ENCODE results near the gene SNX9.

SNX9 gene

DNA sequence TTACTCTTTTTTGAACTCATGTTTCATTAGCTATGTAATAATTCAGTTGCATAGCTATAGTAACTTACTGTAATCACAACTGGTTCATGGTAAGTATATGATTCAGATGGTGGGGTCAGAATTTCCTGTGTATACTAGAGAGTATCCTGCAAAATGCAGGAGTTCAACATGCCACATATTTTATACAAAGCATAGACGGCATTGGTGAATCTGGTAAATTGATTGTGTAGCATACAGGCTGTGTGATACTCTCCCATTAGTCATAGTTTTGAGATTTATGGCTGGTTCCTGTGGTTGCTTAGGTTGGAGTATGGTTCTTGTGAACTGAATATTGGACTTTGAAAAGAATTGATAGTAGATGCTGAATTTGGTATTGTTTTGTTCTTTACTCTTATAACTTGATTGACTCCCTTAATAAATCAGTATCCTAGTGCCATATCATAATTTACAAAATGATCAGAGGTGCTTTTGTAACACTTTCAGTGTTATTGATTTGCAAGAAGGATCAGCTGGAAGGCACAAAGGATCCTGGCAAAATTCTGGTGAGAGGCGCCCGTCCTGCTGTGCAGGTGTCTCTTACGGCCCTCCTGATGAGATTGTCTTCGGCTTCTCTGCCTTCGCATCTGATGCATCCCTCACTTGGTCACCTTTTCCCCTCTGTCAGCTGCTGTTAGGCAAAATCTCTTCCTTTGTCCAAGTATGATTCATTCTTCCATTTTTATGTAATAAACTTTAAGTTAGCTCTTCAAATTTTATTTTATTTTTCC is 22.6 kb downstream of the SNX9 start (continued):
- no peak for TF ChIP-seq ZBTB10 (tag by site-specific recombination; IDR thresholded peaks at IDR 0.05)
- no peak for TF ChIP-seq ZNF23 (tag by site-specific recombination; IDR thresholded peaks at IDR 0.05; ENCODE audit: borderline replicate concordance)

GRCh38 chr6:157847846-157848245 is 24.8 kb downstream of the SNX9 start:
- H3K4me1 ChIP-seq (ENCODE audit: control insufficient read depth, insufficient read depth, low read length), result peaks cover 9% of the 10 kb centered on the region
- H3K27ac ChIP-seq (ENCODE audit: extremely low read depth, low read depth, low read length), result no peak overlapping the region
- no peak overlapping the region for H3K4me3 ChIP-seq (ENCODE audit: low read depth, low read length)
- no peaks in the 10 kb centered on the region for H3K36me3 ChIP-seq (ENCODE audit: control insufficient read depth in 2 of 2, insufficient read depth in 1 of 2, low read length in 2 of 2)
- H3K9me3 ChIP-seq (ENCODE audit: control insufficient read depth, insufficient read depth, low read depth, low read length), result no peaks in the 10 kb centered on the region
- ChIA-PET CTCF (no interaction called here), POLR2A (no interaction called here)
- TF ChIP-seq KLF10 (tag by site-specific recombination; IDR thresholded peaks at IDR 0.05), result no peak
- no peak for TF ChIP-seq ZNF391 (tag by site-specific recombination; IDR thresholded peaks at IDR 0.05; ENCODE audit: borderline replicate concordance, low read depth)
- no peak for TF ChIP-seq SCRT1 (tag by site-specific recombination; IDR thresholded peaks at IDR 0.05; ENCODE audit: borderline replicate concordance)
- TF ChIP-seq ZNF571 (tag by site-specific recombination; IDR thresholded peaks at IDR 0.05), result no peak
- TF ChIP-seq, protein P1, sequence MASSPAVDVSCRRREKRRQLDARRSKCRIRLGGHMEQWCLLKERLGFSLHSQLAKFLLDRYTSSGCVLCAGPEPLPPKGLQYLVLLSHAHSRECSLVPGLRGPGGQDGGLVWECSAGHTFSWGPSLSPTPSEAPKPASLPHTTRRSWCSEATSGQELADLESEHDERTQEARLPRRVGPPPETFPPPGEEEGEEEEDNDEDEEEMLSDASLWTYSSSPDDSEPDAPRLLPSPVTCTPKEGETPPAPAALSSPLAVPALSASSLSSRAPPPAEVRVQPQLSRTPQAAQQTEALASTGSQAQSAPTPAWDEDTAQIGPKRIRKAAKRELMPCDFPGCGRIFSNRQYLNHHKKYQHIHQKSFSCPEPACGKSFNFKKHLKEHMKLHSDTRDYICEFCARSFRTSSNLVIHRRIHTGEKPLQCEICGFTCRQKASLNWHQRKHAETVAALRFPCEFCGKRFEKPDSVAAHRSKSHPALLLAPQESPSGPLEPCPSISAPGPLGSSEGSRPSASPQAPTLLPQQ (tag by site-specific recombination; IDR thresholded peaks at IDR 0.05), result no peak
- TF ChIP-seq ZNF10 (tag by site-specific recombination; IDR thresholded peaks at IDR 0.05), result peak; percentile 91

DNA sequence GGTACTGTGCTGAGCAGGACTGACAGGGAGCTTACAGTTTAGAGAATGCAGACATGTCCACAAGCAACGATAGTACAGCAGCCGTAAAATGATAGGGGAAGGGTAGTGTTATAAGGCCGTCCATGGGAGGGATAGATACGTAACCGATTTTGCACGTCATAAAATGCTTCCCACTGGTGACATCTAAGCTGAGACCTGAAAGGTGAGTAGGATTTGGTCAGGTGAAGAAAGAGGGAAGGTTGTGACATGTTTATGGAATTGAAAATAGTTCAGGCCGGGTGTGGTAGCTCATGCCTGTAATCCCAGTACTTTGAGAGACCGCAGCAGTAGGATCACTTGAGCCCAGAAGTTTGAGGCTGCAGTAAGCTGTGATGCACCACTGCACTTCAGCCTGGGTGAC is 25.6 kb downstream of the SNX9 start:
- no peaks in the 10 kb centered on the region for H3K36me3 ChIP-seq (ENCODE audit: control insufficient read depth in 2 of 2, insufficient read depth in 1 of 2, low read length in 2 of 2)
- H3K4me1 ChIP-seq (ENCODE audit: control insufficient read depth, insufficient read depth, low read length), result peaks cover 9% of the 10 kb centered on the region
- H3K9me3 ChIP-seq (ENCODE audit: control insufficient read depth, insufficient read depth, low read depth, low read length), result no peaks in the 10 kb centered on the region
- CTCF ChIA-PET, result interaction anchor here (1.6 kb wide), 1 partner anchor 92 kb away, joined by 3 read pairs; no protein-coding TSS in a partner anchor
- TF ChIP-seq ZNF521 (tag by site-specific recombination; IDR thresholded peaks at IDR 0.05) (no peak), BCL6B (tag by site-specific recombination; IDR thresholded peaks at IDR 0.05) (no peak), GLIS1 (tag by site-specific recombination; IDR thresholded peaks at IDR 0.05) (no peak), ZNF398 (tag by site-specific recombination; IDR thresholded peaks at IDR 0.05) (no peak), ZNF830 (tag by site-specific recombination; IDR thresholded peaks at IDR 0.05; ENCODE audit: low read depth) (no peak), ZNF621 (tag by site-specific recombination; IDR thresholded peaks at IDR 0.05) (no peak), ZNF335 (tag by site-specific recombination; conservative IDR thresholded peaks at IDR 0.05) (no peak), ZFP37 (tag by site-specific recombination; IDR thresholded peaks at IDR 0.05) (no peak), ZEB2 (tag by site-specific recombination; IDR thresholded peaks at IDR 0.05) (no peak), ZNF423 (tag by site-specific recombination; IDR thresholded peaks at IDR 0.05) (no peak)
- H3K27ac ChIP-seq (ENCODE audit: extremely low read depth, low read depth, low read length), result no peak overlapping the region
- no peak overlapping the region for H3K4me3 ChIP-seq (ENCODE audit: low read depth, low read length)
- POLR2A ChIA-PET, result no interaction called here

Measured in HEK293 (cell line).